ENCODE results near the gene MYDGF.

DNA sequence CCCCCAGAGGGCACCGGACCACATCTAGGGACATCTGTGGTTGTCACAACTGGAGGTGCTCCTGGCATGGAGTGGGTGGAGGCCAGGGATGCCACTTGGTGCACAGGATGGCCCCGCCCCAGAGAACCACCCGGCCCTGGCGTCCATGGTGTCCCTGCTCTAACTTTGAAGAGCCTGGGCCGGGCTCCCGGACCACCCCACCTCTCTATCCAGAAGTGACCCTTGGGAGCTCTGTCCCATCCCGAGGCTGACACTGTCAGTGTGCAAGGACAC lies 22.9 kb upstream of the MYDGF start:
- TF ChIP-seq, protein P1, sequence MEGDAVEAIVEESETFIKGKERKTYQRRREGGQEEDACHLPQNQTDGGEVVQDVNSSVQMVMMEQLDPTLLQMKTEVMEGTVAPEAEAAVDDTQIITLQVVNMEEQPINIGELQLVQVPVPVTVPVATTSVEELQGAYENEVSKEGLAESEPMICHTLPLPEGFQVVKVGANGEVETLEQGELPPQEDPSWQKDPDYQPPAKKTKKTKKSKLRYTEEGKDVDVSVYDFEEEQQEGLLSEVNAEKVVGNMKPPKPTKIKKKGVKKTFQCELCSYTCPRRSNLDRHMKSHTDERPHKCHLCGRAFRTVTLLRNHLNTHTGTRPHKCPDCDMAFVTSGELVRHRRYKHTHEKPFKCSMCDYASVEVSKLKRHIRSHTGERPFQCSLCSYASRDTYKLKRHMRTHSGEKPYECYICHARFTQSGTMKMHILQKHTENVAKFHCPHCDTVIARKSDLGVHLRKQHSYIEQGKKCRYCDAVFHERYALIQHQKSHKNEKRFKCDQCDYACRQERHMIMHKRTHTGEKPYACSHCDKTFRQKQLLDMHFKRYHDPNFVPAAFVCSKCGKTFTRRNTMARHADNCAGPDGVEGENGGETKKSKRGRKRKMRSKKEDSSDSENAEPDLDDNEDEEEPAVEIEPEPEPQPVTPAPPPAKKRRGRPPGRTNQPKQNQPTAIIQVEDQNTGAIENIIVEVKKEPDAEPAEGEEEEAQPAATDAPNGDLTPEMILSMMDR (IDR thresholded peaks at IDR 0.05): no peak
- TF ChIP-seq ZFX (IDR thresholded peaks at IDR 0.05; ENCODE audit: borderline replicate concordance): no peak

Measured in 22Rv1 (cell line).